ENCODE data around the gene NAGA.
A peak's percentile ranks its signal among the peaks of the same experiment; 100 is the strongest.
"Not testable (repeated sequence)": the region's sequence is repeated elsewhere in the genome, so short reads cannot be mapped to it uniquely, and the experiment has no call there.

NAGA gene

GRCh38 chr22:42070517-42071422 lies at the start of gene NAGA:
Gene NAGA, minus strand, starts transcription at chr22:42070812. Its CDS starts 515 bp downstream, at chr22:42070297.
- DNase-seq (ENCODE audit: low read depth in 2 of 2): peak; percentile 69 to 83

GRCh38 chr22:42116848-42117424 lies 46.3 kb upstream of the NAGA start:
- DNase-seq (ENCODE audit: low read depth in 2 of 2): no peak

- DNase-seq (ENCODE audit: low read depth in 2 of 2): not testable (repeated sequence)
Observed at GRCh38 chr22:42115420-42115830, 44.8 kb upstream of the NAGA start.

- DNase-seq (ENCODE audit: low read depth in 2 of 2): no peak
Observed at GRCh38 chr22:42114721-42115120, 44.1 kb upstream of the NAGA start.

- not testable (repeated sequence) for DNase-seq (ENCODE audit: low read depth in 2 of 2)
Observed at GRCh38 chr22:42112793-42113192, 42.2 kb upstream of the NAGA start.

GRCh38 chr22:42111798-42112197 lies 41.2 kb upstream of the NAGA start:
- DNase-seq (ENCODE audit: low read depth in 2 of 2): no peak

GRCh38 chr22:42108848-42109247 lies 38.2 kb upstream of the NAGA start:
- DNase-seq (ENCODE audit: low read depth in 2 of 2): no peak

GRCh38 chr22:42104332-42104860 lies 33.8 kb upstream of the NAGA start:
- not testable (repeated sequence) for DNase-seq (ENCODE audit: low read depth in 2 of 2)

GRCh38 chr22:42101199-42101598 lies 30.6 kb upstream of the NAGA start:
- no peak for DNase-seq (ENCODE audit: low read depth in 2 of 2)

GRCh38 chr22:42091455-42091782 lies 20.8 kb upstream of the NAGA start:
- no peak for DNase-seq (ENCODE audit: low read depth in 2 of 2)

GRCh38 chr22:42090596-42091454 lies 20.2 kb upstream of the NAGA start, which contains the start of gene NDUFA6:
Gene NDUFA6, minus strand, starts transcription at chr22:42090772. Its CDS starts 28 bp downstream, at chr22:42090744.
- DNase-seq (ENCODE audit: low read depth in 2 of 2): peak; percentile 95 to 97

- DNase-seq (ENCODE audit: low read depth in 2 of 2): no peak
Observed at GRCh38 chr22:42086051-42086450, 15.4 kb upstream of the NAGA start.

GRCh38 chr22:42084874-42085273 lies 14.3 kb upstream of the NAGA start:
- no peak for DNase-seq (ENCODE audit: low read depth in 2 of 2)

GRCh38 chr22:42083119-42083518 lies 12.5 kb upstream of the NAGA start:
- no peak for DNase-seq (ENCODE audit: low read depth in 2 of 2)

GRCh38 chr22:42080287-42080686 lies 9.7 kb upstream of the NAGA start:
- no peak for DNase-seq (ENCODE audit: low read depth in 2 of 2)

GRCh38 chr22:42079319-42080251 lies 9.0 kb upstream of the NAGA start, which contains the start of gene SMDT1:
Gene SMDT1, plus strand, starts transcription at chr22:42079700. Its CDS starts 69 bp downstream, at chr22:42079769.
- DNase-seq (ENCODE audit: low read depth in 2 of 2): peak; percentile 97 to 98

- no peak for DNase-seq (ENCODE audit: low read depth in 2 of 2)
Observed at GRCh38 chr22:42078469-42079318, 8.1 kb upstream of the NAGA start.

GRCh38 chr22:42077486-42078125 lies 7.0 kb upstream of the NAGA start:
- no peak for DNase-seq (ENCODE audit: low read depth in 2 of 2)
